Thoracic aorta (tissue), 2 donors: ENCODE results near the gene ANKFN1. TPM values are rescaled to one million over a fixed set of nuclear protein-coding genes. Genes with fewer than 3 reads are reported as not detected.

Source experiments
- ATAC-seq: fragments of 150-250 bp; one replicate; pipeline ENCODE4 v1.8.0; 2017; ENCODE audit warnings: low read depth; ENCODE audit not compliant: insufficient number of reproducible peaks, low FRiP score
- DNase-seq: peaks from one replicate; pipeline ENCODE4 v3.0.0-alpha.2; 2020; ENCODE audit warnings: low spot score
- H3K27ac ChIP-seq, 2 donors: fragments of 200-600 bp; sonication (generic); 1 replicate in 1 of 2; 2 replicates in 1 of 2; pipeline ENCODE4 v1.5.1; 2016; ENCODE audit warnings: mild to moderate bottlenecking in 2 of 2, moderate library complexity in 2 of 2
- H3K27me3 ChIP-seq: fragments of 200-600 bp; sonication (generic); replicated peaks from 2 replicates; pipeline ENCODE4 v1.6.0; 2016; ENCODE audit warnings: mild to moderate bottlenecking; ENCODE audit not compliant: insufficient read depth
- H3K36me3 ChIP-seq: fragments of 200-600 bp; sonication (generic); one replicate; pipeline ENCODE4 v1.5.1; 2016
- H3K4me1 ChIP-seq, 2 donors: fragments of 200-600 bp; sonication (generic); 1 replicate in 1 of 2; 2 replicates in 1 of 2; pipeline versions ENCODE4 v1.5.1 to v1.6.0; 2016; ENCODE audit warnings: low read depth in 2 of 2, mild to moderate bottlenecking in 1 of 2; ENCODE audit not compliant: control insufficient read depth in 1 of 2
- H3K4me3 ChIP-seq: fragments of 200-600 bp; sonication (generic); 2 replicates; pipeline ENCODE4 v1.5.1; 2016; ENCODE audit warnings: mild to moderate bottlenecking
- H3K9me3 ChIP-seq: fragments of 200-600 bp; sonication (generic); 2 replicates; pipeline ENCODE4 v1.5.1; 2016
- CTCF ChIP-seq: fragments of 200-600 bp; sonication (generic); IDR thresholded peaks from one replicate; pipeline ENCODE4 v1.5.1; 2019; ENCODE audit warnings: antibody characterized with exemption
- total RNA-seq, 2 donors: library from RNA; depleted of rRNA; stranded (reverse); fragments of >200 nt; gene quantifications; one replicate each; pipeline versions ENCODE4 v1.1.0 to v1.2.3, GENCODE V29; 2016

Gene ANKFN1
- total RNA-seq, 2 donors from 2014 or later = 0.68 TPM; not detected in 1

GRCh38 chr17:56514264-56514663 lies 361.0 kb downstream of the ANKFN1 start:
- DNase-seq = no peak
- Histone ChIP-seq H3K27ac (no peak overlapping the region), H3K27me3 (no peaks in the 10 kb centered on the region), H3K36me3 (no peaks in the 10 kb centered on the region), H3K4me3 (no peak overlapping the region), H3K4me1 (no peaks in the 10 kb centered on the region), H3K9me3 (no peaks in the 10 kb centered on the region)
- ATAC-seq = no peak
- TF ChIP-seq CTCF = no peak

- TF ChIP-seq CTCF = no peak
- Histone ChIP-seq H3K36me3 (no peaks in the 10 kb centered on the region), H3K9me3 (no peaks in the 10 kb centered on the region), H3K4me3 (no peak overlapping the region), H3K27me3 (no peaks in the 10 kb centered on the region), H3K4me1 (no peaks in the 10 kb centered on the region), H3K27ac (no peak overlapping the region)
- no peak for DNase-seq
- no peak for ATAC-seq
These were observed 361.6 kb downstream of the ANKFN1 start for GRCh38 chr17:56514899-56515298.

- ATAC-seq = no peak
- Histone ChIP-seq H3K4me1 (no peaks in the 10 kb centered on the region), H3K36me3 (no peaks in the 10 kb centered on the region), H3K4me3 (no peak overlapping the region), H3K9me3 (no peaks in the 10 kb centered on the region), H3K27me3 (no peaks in the 10 kb centered on the region), H3K27ac (no peak overlapping the region)
- no peak for DNase-seq
- no peak for TF ChIP-seq CTCF
These were observed 368.3 kb downstream of the ANKFN1 start for GRCh38 chr17:56521414-56522141.

GRCh38 chr17:56523042-56523441 lies 369.8 kb downstream of the ANKFN1 start:
- no peaks in the 10 kb centered on the region for H3K27me3 ChIP-seq
- TF ChIP-seq CTCF = no peak
- DNase-seq = no peak
- no peaks in the 10 kb centered on the region for H3K9me3 ChIP-seq
- H3K27ac ChIP-seq = no peak overlapping the region
- no peak for ATAC-seq
- no peaks in the 10 kb centered on the region for H3K4me1 ChIP-seq
- H3K4me3 ChIP-seq = no peak overlapping the region
- no peaks in the 10 kb centered on the region for H3K36me3 ChIP-seq

GRCh38 chr17:56528696-56529095 lies 375.4 kb downstream of the ANKFN1 start:
- Histone ChIP-seq H3K27me3 (no peaks in the 10 kb centered on the region), H3K27ac (no peak overlapping the region), H3K36me3 (no peaks in the 10 kb centered on the region), H3K4me3 (no peak overlapping the region), H3K4me1 (no peaks in the 10 kb centered on the region), H3K9me3 (no peaks in the 10 kb centered on the region)
- DNase-seq (no peak), ATAC-seq (no peak)
- TF ChIP-seq CTCF = no peak
